ENCODE results near the gene RAD51B.

GRCh38 chr14:68677901-68678300 lies 858.3 kb downstream of the RAD51B start:
- TF ChIP-seq CTCF (conservative IDR thresholded peaks at IDR 0.05) (no peak), EZH2 (IDR thresholded peaks at IDR 0.05; ENCODE audit: low read depth) (no peak)
